ENCODE results near the gene INSYN1. TPM values are rescaled to one million over a fixed set of nuclear protein-coding genes. Genes with fewer than 3 reads are reported as not detected.

The INSYN1 gene
- total RNA-seq, 1 donor from 2014 or later: 3.8 TPM

- H3K4me3 ChIP-seq: no peak overlapping the region
- H3K27ac ChIP-seq: no peak overlapping the region
- DNase-seq: no peak
- no peaks in the 10 kb centered on the region for H3K36me3 ChIP-seq
- no peak for ATAC-seq
- intact Hi-C loops (cut with DNase I): no loop called here
- TF ChIP-seq CTCF (IDR thresholded peaks at IDR 0.05): no peak
- peaks cover 21% of the 10 kb centered on the region for H3K27me3 ChIP-seq (ENCODE audit: low read depth)
- no peaks in the 10 kb centered on the region for H3K9me3 ChIP-seq
- H3K4me1 ChIP-seq: no peaks in the 10 kb centered on the region
These were observed 7.5 kb upstream of the INSYN1 start for GRCh38 chr15:73760330-73761329.

GRCh38 chr15:73758461-73758860 lies 5.3 kb upstream of the INSYN1 start:
- DNase-seq (no peak), ATAC-seq (no peak)
- peaks cover 37% of the 10 kb centered on the region for H3K27me3 ChIP-seq (ENCODE audit: low read depth)
- intact Hi-C loops (cut with DNase I): no loop called here
- TF ChIP-seq CTCF (IDR thresholded peaks at IDR 0.05): no peak
- H3K4me1 ChIP-seq: no peaks in the 10 kb centered on the region
- no peak overlapping the region for H3K27ac ChIP-seq
- no peaks in the 10 kb centered on the region for H3K36me3 ChIP-seq
- no peaks in the 10 kb centered on the region for H3K9me3 ChIP-seq
- H3K4me3 ChIP-seq: no peak overlapping the region

- ATAC-seq: no peak
- intact Hi-C loops (cut with DNase I): no loop called here
- H3K4me3 ChIP-seq: no peak overlapping the region
These were observed 4.4 kb upstream of the INSYN1 start for GRCh38 chr15:73757571-73757970.

GRCh38 chr15:73756947-73757513 lies 3.9 kb upstream of the INSYN1 start:
- peaks cover 5% of the 10 kb centered on the region for H3K4me1 ChIP-seq
- no peak for TF ChIP-seq CTCF (IDR thresholded peaks at IDR 0.05)
- no peaks in the 10 kb centered on the region for H3K9me3 ChIP-seq
- DNase-seq: no peak
- intact Hi-C loops (cut with DNase I): no loop called here
- no peak overlapping the region for H3K4me3 ChIP-seq
- H3K27me3 ChIP-seq (ENCODE audit: low read depth): peaks cover 47% of the 10 kb centered on the region
- H3K36me3 ChIP-seq: no peaks in the 10 kb centered on the region
- no peak overlapping the region for H3K27ac ChIP-seq
- ATAC-seq: no peak

More at GRCh38 chr15:73757571-73757970, 4.4 kb upstream of the INSYN1 start:
- H3K27me3 ChIP-seq (ENCODE audit: low read depth): peaks cover 41% of the 10 kb centered on the region
- TF ChIP-seq CTCF (IDR thresholded peaks at IDR 0.05): no peak
- H3K36me3 ChIP-seq: no peaks in the 10 kb centered on the region
- no peak overlapping the region for H3K27ac ChIP-seq
- H3K4me1 ChIP-seq: no peaks in the 10 kb centered on the region
- no peaks in the 10 kb centered on the region for H3K9me3 ChIP-seq
- no peak for DNase-seq

GRCh38 chr15:73756390-73756789 lies 3.2 kb upstream of the INSYN1 start:
- no peak for ATAC-seq
- Histone ChIP-seq H3K4me1 (peaks cover 11% of the 10 kb centered on the region), H3K9me3 (no peaks in the 10 kb centered on the region), H3K36me3 (no peaks in the 10 kb centered on the region), H3K4me3 (no peak overlapping the region), H3K27me3 (ENCODE audit: low read depth) (peaks cover 53% of the 10 kb centered on the region), H3K27ac (no peak overlapping the region)
- no peak for DNase-seq
- intact Hi-C loops (cut with DNase I): no loop called here
- no peak for TF ChIP-seq CTCF (IDR thresholded peaks at IDR 0.05)
